Activated naive CD4-positive, alpha-beta T cell treated with anti-CD3 and anti-CD28 coated beads, Interleukin-2, amount 10 ng/mL, durations not matched to agents 7 days and 5 days (primary cell): ENCODE data around the gene C19orf85.
A peak's percentile ranks its signal among the peaks of the same experiment; 100 is the strongest.
"Not testable (repeated sequence)": the region's sequence is repeated elsewhere in the genome, so short reads cannot be mapped to it uniquely, and the experiment has no call there.

Source experiments
- CTCF ChIA-PET: fragments of 350-600 bp; sonication (Branson Sonifier 250); formaldehyde crosslinking; loops from one replicate; lab custom pipeline; 2021; ENCODE audit warnings: antibody characterized with exemption; lab: Charles Lee
- DNase-seq: peaks from one replicate; pipeline ENCODE4 v3.0.0-alpha.2; 2020
- H3K27ac Mint-ChIP-seq: one replicate; pipeline ENCODE4 v1.8.0; 2021; ENCODE audit warnings: mild to moderate bottlenecking, moderate library complexity, mixed read lengths
- H3K27me3 Mint-ChIP-seq: one replicate; pipeline ENCODE4 v1.8.0; 2021; ENCODE audit warnings: mild to moderate bottlenecking, mixed read lengths
- H3K36me3 Mint-ChIP-seq: one replicate; pipeline ENCODE4 v1.8.0; 2021; ENCODE audit warnings: mixed read lengths
- H3K4me1 Mint-ChIP-seq: one replicate; pipeline ENCODE4 v1.8.0; 2021; ENCODE audit warnings: mixed read lengths
- H3K4me3 Mint-ChIP-seq: one replicate; pipeline ENCODE4 v1.8.0; 2021; ENCODE audit warnings: mild to moderate bottlenecking, moderate library complexity, mixed read lengths
- H3K9me3 Mint-ChIP-seq: one replicate; pipeline ENCODE4 v1.8.0; 2021; ENCODE audit warnings: mixed read lengths

The C19orf85 gene

DNA sequence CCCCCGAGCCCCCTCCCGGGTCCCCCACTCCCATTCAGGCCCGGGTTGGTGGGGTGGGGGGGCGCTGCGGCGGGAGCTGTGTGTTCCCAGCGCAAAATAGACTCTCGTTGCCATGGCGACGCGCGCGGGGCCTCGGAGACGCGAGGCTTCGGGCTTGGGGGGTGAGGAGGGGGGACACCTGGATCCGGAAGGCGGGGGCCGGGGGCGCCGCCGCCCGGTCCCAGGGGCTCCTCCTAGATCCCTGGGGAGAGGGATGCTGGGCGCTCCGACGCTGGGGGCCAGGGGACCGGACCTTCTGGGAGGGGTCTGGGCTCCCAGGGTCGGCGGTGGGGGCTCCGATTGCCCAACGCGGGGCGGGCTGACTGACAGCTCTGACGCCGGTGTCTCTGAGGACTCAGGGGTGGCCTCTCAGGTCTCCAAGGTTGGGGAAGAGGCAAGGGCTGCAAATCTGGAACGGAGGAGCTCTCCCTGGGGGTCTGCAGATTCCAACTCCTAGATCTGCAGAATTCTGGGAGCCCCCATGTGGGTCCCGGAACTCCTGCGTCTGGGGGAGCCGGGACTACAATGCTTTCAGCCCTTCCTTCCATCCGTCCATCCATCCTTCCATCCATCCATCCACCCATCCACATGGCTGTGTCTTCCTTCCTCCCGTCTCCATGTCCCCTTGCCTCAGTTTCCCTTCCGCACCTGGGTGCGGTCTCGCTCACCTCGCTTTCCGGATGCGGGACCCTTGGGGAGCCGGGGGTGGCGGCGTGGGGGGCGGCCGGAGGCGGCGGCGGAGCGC is 12.4 kb downstream of the C19orf85 start:
- CTCF ChIA-PET: interaction anchor here (0.5 to 2.3 kb wide), 3 partner anchors 52 to 440 kb away, joined by 3 to 8 read pairs (median 7); no protein-coding TSS in a partner anchor
- DNase-seq: peak; percentile 47
- no peak overlapping the region for H3K4me3 Mint-ChIP-seq
- peaks cover 6% of the 10 kb centered on the region for H3K4me1 Mint-ChIP-seq
- H3K27ac Mint-ChIP-seq: no peak overlapping the region
- peaks cover 3% of the 10 kb centered on the region for H3K36me3 Mint-ChIP-seq
- H3K9me3 Mint-ChIP-seq: no peaks in the 10 kb centered on the region
- peaks cover 45% of the 10 kb centered on the region for H3K27me3 Mint-ChIP-seq

- no peak for DNase-seq
- CTCF ChIA-PET: no interaction called here
- Mint-ChIP-seq H3K4me3 (no peak overlapping the region), H3K4me1 (peaks cover 6% of the 10 kb centered on the region), H3K9me3 (no peaks in the 10 kb centered on the region), H3K27me3 (peaks cover 45% of the 10 kb centered on the region), H3K27ac (no peak overlapping the region), H3K36me3 (peaks cover 3% of the 10 kb centered on the region)
Observed at GRCh38 chr19:55451163-55451964, 13.2 kb downstream of the C19orf85 start.

GRCh38 chr19:55449469-55449868 is 15.1 kb downstream of the C19orf85 start:
- Mint-ChIP-seq H3K36me3 (peaks cover 3% of the 10 kb centered on the region), H3K27me3 (peaks cover 58% of the 10 kb centered on the region), H3K27ac (no peak overlapping the region), H3K4me3 (no peak overlapping the region), H3K4me1 (peaks cover 6% of the 10 kb centered on the region), H3K9me3 (no peaks in the 10 kb centered on the region)
- no peak for DNase-seq
- CTCF ChIA-PET: no interaction called here

GRCh38 chr19:55448175-55448490 is 16.4 kb downstream of the C19orf85 start:
- not testable (repeated sequence) for H3K9me3 Mint-ChIP-seq
- peaks cover 60% of the 10 kb centered on the region for H3K27me3 Mint-ChIP-seq

GRCh38 chr19:55447421-55448174 is 17.0 kb downstream of the C19orf85 start:
- H3K4me1 Mint-ChIP-seq: peaks cover 5% of the 10 kb centered on the region
- H3K4me3 Mint-ChIP-seq: no peak overlapping the region
- H3K27me3 Mint-ChIP-seq: peaks cover 60% of the 10 kb centered on the region
- H3K27ac Mint-ChIP-seq: no peak overlapping the region
- CTCF ChIA-PET: no interaction called here
- no peaks in the 10 kb centered on the region for H3K9me3 Mint-ChIP-seq
- H3K36me3 Mint-ChIP-seq: no peaks in the 10 kb centered on the region
- DNase-seq: no peak

More at GRCh38 chr19:55448175-55448490, 16.4 kb downstream of the C19orf85 start:
- H3K27ac Mint-ChIP-seq, H3K36me3 Mint-ChIP-seq, H3K4me1 Mint-ChIP-seq, H3K4me3 Mint-ChIP-seq, DNase-seq, CTCF ChIA-PET: not testable (repeated sequence)

DNA sequence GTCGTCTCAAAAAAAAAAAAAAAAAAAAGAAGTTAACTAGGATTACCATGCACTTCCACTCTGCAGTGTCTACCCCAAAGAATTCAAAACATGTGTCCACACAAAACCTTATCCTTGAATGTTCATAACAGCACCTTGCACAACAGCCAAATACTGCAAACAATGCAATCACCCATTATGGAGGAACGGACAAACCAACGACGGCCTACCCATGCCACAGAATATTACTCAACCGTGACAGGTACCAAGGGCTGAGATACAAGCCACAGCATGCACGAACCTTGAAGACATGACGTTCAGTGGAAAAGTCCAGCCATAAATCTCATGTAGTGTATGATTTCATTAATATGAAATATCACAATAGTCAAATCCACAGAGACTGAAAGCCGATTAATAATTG is 18.5 kb downstream of the C19orf85 start:
- Mint-ChIP-seq H3K27me3 (peaks cover 60% of the 10 kb centered on the region), H3K9me3 (no peaks in the 10 kb centered on the region), H3K27ac (no peak overlapping the region), H3K4me3 (no peak overlapping the region), H3K4me1 (peaks cover 12% of the 10 kb centered on the region), H3K36me3 (no peaks in the 10 kb centered on the region)
- CTCF ChIA-PET: no interaction called here
- DNase-seq: no peak

DNA sequence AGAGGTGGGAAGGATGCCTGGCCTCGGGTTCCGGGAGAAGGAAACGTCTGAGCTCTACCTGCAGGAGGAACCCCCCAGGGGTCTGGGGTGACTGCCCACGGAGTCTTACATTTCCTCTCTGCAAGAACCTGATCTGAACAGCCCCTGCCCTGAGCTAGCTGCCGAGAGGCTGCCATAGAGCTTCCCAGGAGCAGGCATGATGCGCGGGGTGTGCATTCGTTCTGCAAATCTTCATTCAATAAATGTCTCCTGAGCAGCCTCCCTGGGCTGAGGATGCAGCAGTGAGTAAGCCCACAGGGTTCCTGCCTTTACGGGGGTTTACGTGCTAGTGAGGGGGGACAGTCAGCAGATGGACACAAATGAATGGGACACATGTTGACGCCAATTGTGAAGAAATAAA is 19.9 kb downstream of the C19orf85 start:
- Mint-ChIP-seq H3K4me1 (peaks cover 16% of the 10 kb centered on the region), H3K9me3 (no peaks in the 10 kb centered on the region), H3K4me3 (no peak overlapping the region), H3K36me3 (no peaks in the 10 kb centered on the region), H3K27ac (no peak overlapping the region), H3K27me3 (peaks cover 65% of the 10 kb centered on the region)
- CTCF ChIA-PET: interaction anchor here (1.1 kb wide), 1 partner anchor 58 kb away, joined by 3 read pairs; no protein-coding TSS in a partner anchor
- DNase-seq: no peak

- Mint-ChIP-seq H3K4me3 (no peak overlapping the region), H3K27ac (no peak overlapping the region), H3K9me3 (no peaks in the 10 kb centered on the region), H3K36me3 (no peaks in the 10 kb centered on the region), H3K4me1 (peaks cover 16% of the 10 kb centered on the region), H3K27me3 (peaks cover 72% of the 10 kb centered on the region)
- CTCF ChIA-PET: no interaction called here
- no peak for DNase-seq
Observed at GRCh38 chr19:55443824-55444480, 20.6 kb downstream of the C19orf85 start.

GRCh38 chr19:55443045-55443823 is 21.3 kb downstream of the C19orf85 start, which contains the start of gene SHISA7:
Gene SHISA7, minus strand, starts transcription at chr19:55443300. Its CDS starts 437 bp downstream, at chr19:55442863.
- H3K27ac Mint-ChIP-seq: no peak within 1 kb of the TSS
- peaks cover 79% of the 10 kb centered on the region for H3K27me3 Mint-ChIP-seq
- DNase-seq: no peak
- H3K4me1 Mint-ChIP-seq: peaks cover 16% of the 10 kb centered on the region
- no peaks in the 10 kb centered on the region for H3K9me3 Mint-ChIP-seq
- no peaks in the 10 kb centered on the region for H3K36me3 Mint-ChIP-seq
- CTCF ChIA-PET: no interaction called here
- no peak within 1 kb of the TSS for H3K4me3 Mint-ChIP-seq

- Mint-ChIP-seq H3K4me3 (no peak overlapping the region), H3K27ac (no peak overlapping the region), H3K4me1 (peaks cover 16% of the 10 kb centered on the region), H3K9me3 (no peaks in the 10 kb centered on the region), H3K27me3 (peaks cover 87% of the 10 kb centered on the region), H3K36me3 (no peaks in the 10 kb centered on the region)
- no peak for DNase-seq
- CTCF ChIA-PET: no interaction called here
Observed at GRCh38 chr19:55442372-55442961, 22.1 kb downstream of the C19orf85 start.

DNA sequence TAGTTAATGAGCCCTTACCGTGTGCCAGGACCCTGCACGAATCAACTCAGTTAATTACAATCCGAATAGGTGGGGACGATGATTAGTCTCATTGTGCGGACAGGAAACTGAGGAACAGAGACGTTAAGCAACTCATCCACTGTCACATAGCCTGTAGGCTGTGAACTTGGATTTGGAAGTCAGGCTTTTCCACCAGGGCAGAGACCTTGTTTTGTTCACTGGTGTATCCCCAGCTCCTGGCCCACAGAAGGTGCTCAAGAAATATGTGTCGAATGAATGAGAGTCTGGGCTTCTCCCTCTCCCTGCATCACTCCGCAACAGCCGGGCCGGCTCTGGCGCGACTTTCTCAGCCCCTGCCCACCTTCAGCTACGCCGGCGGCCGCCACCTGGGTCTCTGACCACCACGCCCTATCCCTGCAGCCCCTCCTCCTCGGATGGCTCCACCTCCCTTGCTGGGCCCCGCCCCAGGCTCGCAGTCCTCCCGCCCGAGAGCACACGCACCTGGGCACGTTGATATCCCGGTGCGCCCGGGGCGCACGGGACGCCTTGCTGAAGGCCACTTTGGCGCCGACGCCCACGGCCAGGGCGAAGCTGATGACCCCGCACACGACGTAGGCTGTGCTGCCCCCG is 22.7 kb downstream of the C19orf85 start:
- Mint-ChIP-seq H3K4me3 (no peak overlapping the region), H3K27me3 (peaks cover 93% of the 10 kb centered on the region), H3K36me3 (no peaks in the 10 kb centered on the region), H3K4me1 (peaks cover 16% of the 10 kb centered on the region), H3K9me3 (no peaks in the 10 kb centered on the region), H3K27ac (peak overlapping the region; percentile 60)
- CTCF ChIA-PET: no interaction called here
- DNase-seq: no peak

GRCh38 chr19:55441319-55441691 is 23.2 kb downstream of the C19orf85 start:
- Mint-ChIP-seq H3K4me1 (peaks cover 16% of the 10 kb centered on the region), H3K36me3 (no peaks in the 10 kb centered on the region), H3K9me3 (no peaks in the 10 kb centered on the region), H3K27ac (peak overlapping the region; percentile 60), H3K27me3 (peaks cover 98% of the 10 kb centered on the region), H3K4me3 (no peak overlapping the region)
- DNase-seq: no peak
- CTCF ChIA-PET: no interaction called here
